ENCODE measurements around the gene JPT2.

DNA sequence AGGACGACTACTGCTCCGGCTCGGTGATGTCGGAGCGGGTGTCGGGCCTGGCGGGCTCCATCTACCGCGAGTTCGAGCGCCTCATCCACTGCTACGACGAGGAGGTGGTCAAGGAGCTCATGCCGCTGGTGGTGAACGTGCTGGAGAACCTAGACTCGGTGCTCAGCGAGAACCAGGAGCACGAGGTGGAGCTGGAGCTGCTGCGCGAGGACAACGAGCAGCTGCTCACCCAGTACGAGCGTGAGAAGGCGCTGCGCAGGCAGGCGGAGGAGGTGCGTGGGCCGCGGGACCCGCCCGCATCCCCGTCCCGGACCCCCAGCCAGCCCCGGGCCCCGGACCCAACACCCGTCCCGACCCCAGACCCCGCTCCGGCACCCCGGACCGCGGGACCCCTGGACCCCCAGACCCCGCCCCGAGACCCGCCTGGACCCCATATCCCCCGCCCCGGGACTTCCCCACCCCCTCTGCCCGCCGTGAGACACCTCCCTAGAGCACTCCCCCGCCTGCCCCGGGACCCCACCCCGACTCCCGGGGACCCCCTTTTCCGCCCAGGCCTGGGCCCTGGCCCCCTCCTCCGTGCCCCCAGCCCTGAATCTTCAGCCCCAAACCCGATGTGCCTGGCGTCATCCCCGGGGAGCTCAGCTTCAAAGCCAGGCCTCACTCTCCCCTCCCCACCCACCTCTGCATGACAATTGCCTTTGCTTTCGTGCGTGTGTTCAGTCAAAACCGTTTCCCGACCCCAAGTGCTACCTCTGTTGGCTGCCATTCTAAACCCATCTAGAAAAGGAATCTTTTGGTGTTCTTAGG lies 28.5 kb downstream of the JPT2 start:
- TF ChIP-seq, protein P1, sequence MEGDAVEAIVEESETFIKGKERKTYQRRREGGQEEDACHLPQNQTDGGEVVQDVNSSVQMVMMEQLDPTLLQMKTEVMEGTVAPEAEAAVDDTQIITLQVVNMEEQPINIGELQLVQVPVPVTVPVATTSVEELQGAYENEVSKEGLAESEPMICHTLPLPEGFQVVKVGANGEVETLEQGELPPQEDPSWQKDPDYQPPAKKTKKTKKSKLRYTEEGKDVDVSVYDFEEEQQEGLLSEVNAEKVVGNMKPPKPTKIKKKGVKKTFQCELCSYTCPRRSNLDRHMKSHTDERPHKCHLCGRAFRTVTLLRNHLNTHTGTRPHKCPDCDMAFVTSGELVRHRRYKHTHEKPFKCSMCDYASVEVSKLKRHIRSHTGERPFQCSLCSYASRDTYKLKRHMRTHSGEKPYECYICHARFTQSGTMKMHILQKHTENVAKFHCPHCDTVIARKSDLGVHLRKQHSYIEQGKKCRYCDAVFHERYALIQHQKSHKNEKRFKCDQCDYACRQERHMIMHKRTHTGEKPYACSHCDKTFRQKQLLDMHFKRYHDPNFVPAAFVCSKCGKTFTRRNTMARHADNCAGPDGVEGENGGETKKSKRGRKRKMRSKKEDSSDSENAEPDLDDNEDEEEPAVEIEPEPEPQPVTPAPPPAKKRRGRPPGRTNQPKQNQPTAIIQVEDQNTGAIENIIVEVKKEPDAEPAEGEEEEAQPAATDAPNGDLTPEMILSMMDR (conservative IDR thresholded peaks at IDR 0.05 in 1 of 2, IDR thresholded peaks at IDR 0.05 in 1 of 2; ENCODE audit: low read depth in 1 of 2, low read length in 2 of 2), result no peak
- no peak for TF ChIP-seq EZH2 (IDR thresholded peaks at IDR 0.05; ENCODE audit: low read length, missing control alignments)
